ENCODE data around the gene VILL. TPM values are rescaled to one million over a fixed set of nuclear protein-coding genes. Genes with fewer than 3 reads are reported as not detected.

Gene VILL
- total and polyA plus RNA-seq, 10 of the 15 experiments (the other 5 are each of a cell fraction or from before 2014, with no cell fraction given) = 0.15 to 5.4 (median 2.1) TPM; not detected in 1

GRCh38 chr3:38018296-38019266, 28.0 kb downstream of the VILL start:
- Histone ChIP-seq H3K9ac (ENCODE audit: control insufficient read depth, insufficient read depth, low read length) (no peak overlapping the region), H3K79me2 (ENCODE audit: control insufficient read depth, insufficient read depth, low read length) (no peaks in the 10 kb centered on the region), H3K27ac (ENCODE audit: control insufficient read depth, insufficient read depth) (no peak overlapping the region), H4K20me1 (ENCODE audit: control insufficient read depth, insufficient read depth) (no peaks in the 10 kb centered on the region), H3K4me1 (ENCODE audit: control insufficient read depth, insufficient read depth, low read length) (no peaks in the 10 kb centered on the region; the same call in none of the 2 replicates), H3K4me3 (no peak overlapping the region), H3K9me3 (replicated peaks; ENCODE audit: control insufficient read depth, insufficient read depth, low read length) (no peaks in the 10 kb centered on the region; the same call in 2 of the 3 replicates), H3K4me2 (ENCODE audit: control insufficient read depth, insufficient read depth) (no peak overlapping the region), H3K36me3 (ENCODE audit: control insufficient read depth in 2 of 2, insufficient read depth in 2 of 2, low read length in 1 of 2) (no peaks in the 10 kb centered on the region), H3K27me3 (replicated peaks in 1 of 2; ENCODE audit: control insufficient read depth in 2 of 2, insufficient read depth in 2 of 2, low read length in 1 of 2) (no peaks in the 10 kb centered on the region), H2AFZ (ENCODE audit: control insufficient read depth, low read depth, low read length) (no peak overlapping the region)
- CTCF ChIA-PET = interaction anchor here (1.0 kb wide), 1 partner anchor 21 kb away, joined by 4 read pairs; no protein-coding TSS in a partner anchor
- in situ Hi-C loops (cut with MboI) (no loop called here), intact Hi-C loops (cut with micrococcal nuclease; ENCODE audit: unreplicated experiment) (no loop called here)
- SMC1A ChIA-PET (ENCODE audit: uncharacterized antibody, unreplicated experiment) = no interaction called here
- FAIRE-seq (no peak), DNase-seq (ENCODE audit: low read depth, low spot score) (no peak), ATAC-seq (no peak)
- RAD21 ChIA-PET (ENCODE audit: unreplicated experiment) = no interaction called here
- POLR2A ChIA-PET = no interaction called here
- 57% methylated on average over 13 of the region's 13 CpGs for WGBS (ENCODE audit: insufficient coverage, insufficient replicate concordance, low lambda C conversion rate, missing lambda C conversion rate)
- no TSS peak for BruUV-seq (replicated peaks)
- peak; percentile 23 to 54; a peak in 2 of 4 replicates for TF ChIP-seq SRF (IDR thresholded peaks at IDR 0.05; ENCODE audit: low read depth in 2 of 2, low read length in 2 of 2)
- no peak for TF ChIP-seq NR2C1 (IDR thresholded peaks at IDR 0.05)

- ATAC-seq (no peak), FAIRE-seq (no peak), DNase-seq (ENCODE audit: low read depth, low spot score) (no peak)
- in situ Hi-C loops (cut with MboI) = no loop called here
- H3K4me2 ChIP-seq (ENCODE audit: control insufficient read depth, insufficient read depth) = no peak overlapping the region
- no peaks in the 10 kb centered on the region for H3K27me3 ChIP-seq (replicated peaks in 1 of 2; ENCODE audit: control insufficient read depth in 2 of 2, insufficient read depth in 2 of 2, low read length in 1 of 2)
- no peaks in the 10 kb centered on the region for H3K36me3 ChIP-seq (ENCODE audit: control insufficient read depth in 2 of 2, insufficient read depth in 2 of 2, low read length in 1 of 2)
- no peaks in the 10 kb centered on the region for H4K20me1 ChIP-seq (ENCODE audit: control insufficient read depth, insufficient read depth)
- ChIA-PET CTCF (interaction anchor here (1.0 to 1.2 kb wide), 4 partner anchors 10 to 327 kb away, joined by 3 to 4 read pairs (median 4); partner anchors contain the start of gene XYLB), RAD21 (ENCODE audit: unreplicated experiment) (no interaction called here), SMC1A (ENCODE audit: uncharacterized antibody, unreplicated experiment) (interaction anchor here (0.6 kb wide), 2 partner anchors 15 to 727 kb away, joined by 3 read pairs; no protein-coding TSS in a partner anchor), POLR2A (no interaction called here)
- BruUV-seq (replicated peaks) = no TSS peak
- intact Hi-C loops (cut with micrococcal nuclease; ENCODE audit: unreplicated experiment) = no loop called here
- H3K27ac ChIP-seq (ENCODE audit: control insufficient read depth, insufficient read depth) = no peak overlapping the region
- H3K9ac ChIP-seq (ENCODE audit: control insufficient read depth, insufficient read depth, low read length) = no peak overlapping the region
- no peak overlapping the region for H2AFZ ChIP-seq (ENCODE audit: control insufficient read depth, low read depth, low read length)
- 69% methylated on average over 10 of the region's 10 CpGs for WGBS (ENCODE audit: insufficient coverage, insufficient replicate concordance, low lambda C conversion rate, missing lambda C conversion rate)
- no peaks in the 10 kb centered on the region; the same call in 2 of the 3 replicates for H3K9me3 ChIP-seq (replicated peaks; ENCODE audit: control insufficient read depth, insufficient read depth, low read length)
- H3K4me3 ChIP-seq = no peak overlapping the region
- no peaks in the 10 kb centered on the region; the same call in none of the 2 replicates for H3K4me1 ChIP-seq (ENCODE audit: control insufficient read depth, insufficient read depth, low read length)
- H3K79me2 ChIP-seq (ENCODE audit: control insufficient read depth, insufficient read depth, low read length) = no peaks in the 10 kb centered on the region
- TF ChIP-seq PBX3 (IDR thresholded peaks at IDR 0.05; ENCODE audit: insufficient replicate concordance, low read depth, low read length) (no peak), MTA2 (IDR thresholded peaks at IDR 0.05; ENCODE audit: low read depth) (no peak), MYC (IDR thresholded peaks at IDR 0.05; ENCODE audit: insufficient read depth, insufficient read length, insufficient replicate concordance, low read length, severe bottlenecking) (no peak), ZBTB33 (IDR thresholded peaks at IDR 0.05) (no peak), BACH1 (IDR thresholded peaks at IDR 0.05; ENCODE audit: borderline replicate concordance) (no peak), NFXL1 (IDR thresholded peaks at IDR 0.05; ENCODE audit: borderline replicate concordance) (no peak), ZZZ3 (IDR thresholded peaks at IDR 0.05; ENCODE audit: control insufficient read depth, insufficient read length, low read depth) (no peak), FOXM1 (IDR thresholded peaks at IDR 0.05; ENCODE audit: low read depth, low read length) (no peak), SUZ12 (IDR thresholded peaks at IDR 0.05; ENCODE audit: unreplicated experiment) (no peak)
These were observed 29.2 kb downstream of the VILL start for GRCh38 chr3:38019658-38020341.
